ENCODE measurements around the gene SUCLG2.

The SUCLG2 gene

GRCh38 chr3:67384760-67385397 lies 269.5 kb downstream of the SUCLG2 start:
- peaks cover 32% of the 10 kb centered on the region for H3K4me1 ChIP-seq (ENCODE audit: control insufficient read depth, low read length)
- no peak overlapping the region for H3K4me2 ChIP-seq (ENCODE audit: low read length)
- H3K27ac ChIP-seq (ENCODE audit: low read depth, low read length), result no peak overlapping the region
- peaks cover 12% of the 10 kb centered on the region for H3K36me3 ChIP-seq (ENCODE audit: control insufficient read depth, low read length)
- no peak overlapping the region for H3K4me3 ChIP-seq (ENCODE audit: low read length)
- H3K27me3 ChIP-seq (ENCODE audit: control insufficient read depth, low read length), result no peaks in the 10 kb centered on the region
- no peaks in the 10 kb centered on the region for H3K9me3 ChIP-seq (ENCODE audit: control insufficient read depth, insufficient read depth, low read length)
- no peaks in the 10 kb centered on the region for H4K20me1 ChIP-seq (ENCODE audit: control insufficient read depth, insufficient read depth, low read depth, low read length)
- TF ChIP-seq EZH2phosphoT487 (IDR thresholded peaks at IDR 0.05; ENCODE audit: borderline replicate concordance, low read length) (no peak), CTCF (IDR thresholded peaks at IDR 0.05; ENCODE audit: low read depth, low read length, poor library complexity, severe bottlenecking) (peak; percentile 86)
- H3K9me2 ChIP-seq (replicated peaks; ENCODE audit: control insufficient read depth, low read length), result no peaks in the 10 kb centered on the region
- H3K79me2 ChIP-seq (ENCODE audit: control insufficient read depth, low read length), result no peaks in the 10 kb centered on the region
- no peaks in the 10 kb centered on the region for H3F3A ChIP-seq (ENCODE audit: control insufficient read depth, insufficient read depth)

- Histone ChIP-seq H4K20me1 (ENCODE audit: control insufficient read depth, insufficient read depth, low read depth, low read length) (no peaks in the 10 kb centered on the region), H3K27ac (ENCODE audit: low read depth, low read length) (no peak overlapping the region), H3K4me3 (ENCODE audit: low read length) (no peak overlapping the region), H3K36me3 (ENCODE audit: control insufficient read depth, low read length) (peaks cover 12% of the 10 kb centered on the region), H3K4me2 (ENCODE audit: low read length) (no peak overlapping the region), H3K9me2 (replicated peaks; ENCODE audit: control insufficient read depth, low read length) (no peaks in the 10 kb centered on the region), H3K27me3 (ENCODE audit: control insufficient read depth, low read length) (no peaks in the 10 kb centered on the region), H3K9me3 (ENCODE audit: control insufficient read depth, insufficient read depth, low read length) (no peaks in the 10 kb centered on the region), H3K4me1 (ENCODE audit: control insufficient read depth, low read length) (peaks cover 23% of the 10 kb centered on the region), H3F3A (ENCODE audit: control insufficient read depth, insufficient read depth) (no peaks in the 10 kb centered on the region), H3K79me2 (ENCODE audit: control insufficient read depth, low read length) (no peaks in the 10 kb centered on the region)
- no peak for TF ChIP-seq CTCF (IDR thresholded peaks at IDR 0.05; ENCODE audit: low read depth, low read length, poor library complexity, severe bottlenecking)
- no peak for TF ChIP-seq EZH2phosphoT487 (IDR thresholded peaks at IDR 0.05; ENCODE audit: borderline replicate concordance, low read length)
Observed at GRCh38 chr3:67384016-67384415, 270.4 kb downstream of the SUCLG2 start.

GRCh38 chr3:67383379-67383778 lies 271.0 kb downstream of the SUCLG2 start:
- peaks cover 23% of the 10 kb centered on the region for H3K4me1 ChIP-seq (ENCODE audit: control insufficient read depth, low read length)
- no peaks in the 10 kb centered on the region for H3K9me2 ChIP-seq (replicated peaks; ENCODE audit: control insufficient read depth, low read length)
- TF ChIP-seq EZH2phosphoT487 (IDR thresholded peaks at IDR 0.05; ENCODE audit: borderline replicate concordance, low read length) (no peak), CTCF (IDR thresholded peaks at IDR 0.05; ENCODE audit: low read depth, low read length, poor library complexity, severe bottlenecking) (no peak)
- no peaks in the 10 kb centered on the region for H3K79me2 ChIP-seq (ENCODE audit: control insufficient read depth, low read length)
- no peaks in the 10 kb centered on the region for H4K20me1 ChIP-seq (ENCODE audit: control insufficient read depth, insufficient read depth, low read depth, low read length)
- no peak overlapping the region for H3K4me3 ChIP-seq (ENCODE audit: low read length)
- no peaks in the 10 kb centered on the region for H3K9me3 ChIP-seq (ENCODE audit: control insufficient read depth, insufficient read depth, low read length)
- no peaks in the 10 kb centered on the region for H3F3A ChIP-seq (ENCODE audit: control insufficient read depth, insufficient read depth)
- H3K36me3 ChIP-seq (ENCODE audit: control insufficient read depth, low read length), result peaks cover 9% of the 10 kb centered on the region
- no peak overlapping the region for H3K4me2 ChIP-seq (ENCODE audit: low read length)
- H3K27ac ChIP-seq (ENCODE audit: low read depth, low read length), result no peak overlapping the region
- H3K27me3 ChIP-seq (ENCODE audit: control insufficient read depth, low read length), result no peaks in the 10 kb centered on the region

Measured in DOHH2 (cell line).